8988T (cell line): ENCODE data around the gene PDE5A.
"Not testable (repeated sequence)": the region's sequence is repeated elsewhere in the genome, so short reads cannot be mapped to it uniquely, and the experiment has no call there.

Source experiments
- DNase-seq: peaks from one replicate; pipeline ENCODE4 v3.0.0; 2011

The PDE5A gene

GRCh38 chr4:119643306-119644042 is 14.9 kb upstream of the PDE5A start:
- no peak for DNase-seq

GRCh38 chr4:119641765-119642164 is 13.2 kb upstream of the PDE5A start:
- DNase-seq = no peak

GRCh38 chr4:119638359-119638758 is 9.8 kb upstream of the PDE5A start:
- no peak for DNase-seq

- DNase-seq = not testable (repeated sequence)
Measured at GRCh38 chr4:119636851-119637250, 8.2 kb upstream of the PDE5A start.

- no peak for DNase-seq
Measured at GRCh38 chr4:119632216-119632615, 3.6 kb upstream of the PDE5A start.

- DNase-seq = peak; percentile 9
Measured at GRCh38 chr4:119629142-119629471, 503 bp upstream of the PDE5A start.

GRCh38 chr4:119627267-119628255 is 1.0 kb downstream of the PDE5A start:
- DNase-seq = peak; percentile 55

- DNase-seq = no peak
Measured at GRCh38 chr4:119626943-119627266, 1.7 kb downstream of the PDE5A start.

GRCh38 chr4:119626420-119626819 is 2.2 kb downstream of the PDE5A start:
- DNase-seq = no peak

- DNase-seq = no peak
Measured at GRCh38 chr4:119625761-119626160, 2.8 kb downstream of the PDE5A start.

- no peak for DNase-seq
Measured at GRCh38 chr4:119624356-119624755, 4.2 kb downstream of the PDE5A start.

GRCh38 chr4:119623025-119623424 is 5.6 kb downstream of the PDE5A start:
- no peak for DNase-seq

- no peak for DNase-seq
Measured at GRCh38 chr4:119615068-119615719, 13.4 kb downstream of the PDE5A start.

- DNase-seq = no peak
Measured at GRCh38 chr4:119604266-119604665, 24.3 kb downstream of the PDE5A start.

GRCh38 chr4:119602366-119602765 is 26.2 kb downstream of the PDE5A start:
- no peak for DNase-seq

- no peak for DNase-seq
Measured at GRCh38 chr4:119598521-119598920, 30.1 kb downstream of the PDE5A start.

- DNase-seq = no peak
Measured at GRCh38 chr4:119597377-119597776, 31.2 kb downstream of the PDE5A start.

GRCh38 chr4:119593698-119594097 is 34.9 kb downstream of the PDE5A start:
- DNase-seq = no peak

GRCh38 chr4:119592830-119593229 is 35.8 kb downstream of the PDE5A start:
- DNase-seq = no peak

GRCh38 chr4:119589165-119589564 is 39.4 kb downstream of the PDE5A start:
- DNase-seq = no peak

- DNase-seq = no peak
Measured at GRCh38 chr4:119587796-119588195, 40.8 kb downstream of the PDE5A start.

- DNase-seq = no peak
Measured at GRCh38 chr4:119585771-119586170, 42.8 kb downstream of the PDE5A start.

- no peak for DNase-seq
Measured at GRCh38 chr4:119581190-119581873, 47.3 kb downstream of the PDE5A start.
